D721Med (cell line): ENCODE data around the gene HMGXB4.

Source experiments
- DNase-seq: peaks from one replicate; pipeline ENCODE4 v3.0.0; 2011; ENCODE audit warnings: low spot score; ENCODE audit not compliant: insufficient read length
- FAIRE-seq: peaks from 2 replicates; lab custom pipeline; 2011; peaks lifted over from hg19 to GRCh38; lab: Jason Lieb, UNC
- TF ChIP-seq, protein P1 (sequence below): IDR thresholded peaks from 2 replicates; pipeline ENCODE4 v1.5.1; 2012; ENCODE audit warnings: mild to moderate bottlenecking, control low read depth; ENCODE audit not compliant: insufficient read depth; ENCODE audit errors: missing control alignments

Gene HMGXB4

DNA sequence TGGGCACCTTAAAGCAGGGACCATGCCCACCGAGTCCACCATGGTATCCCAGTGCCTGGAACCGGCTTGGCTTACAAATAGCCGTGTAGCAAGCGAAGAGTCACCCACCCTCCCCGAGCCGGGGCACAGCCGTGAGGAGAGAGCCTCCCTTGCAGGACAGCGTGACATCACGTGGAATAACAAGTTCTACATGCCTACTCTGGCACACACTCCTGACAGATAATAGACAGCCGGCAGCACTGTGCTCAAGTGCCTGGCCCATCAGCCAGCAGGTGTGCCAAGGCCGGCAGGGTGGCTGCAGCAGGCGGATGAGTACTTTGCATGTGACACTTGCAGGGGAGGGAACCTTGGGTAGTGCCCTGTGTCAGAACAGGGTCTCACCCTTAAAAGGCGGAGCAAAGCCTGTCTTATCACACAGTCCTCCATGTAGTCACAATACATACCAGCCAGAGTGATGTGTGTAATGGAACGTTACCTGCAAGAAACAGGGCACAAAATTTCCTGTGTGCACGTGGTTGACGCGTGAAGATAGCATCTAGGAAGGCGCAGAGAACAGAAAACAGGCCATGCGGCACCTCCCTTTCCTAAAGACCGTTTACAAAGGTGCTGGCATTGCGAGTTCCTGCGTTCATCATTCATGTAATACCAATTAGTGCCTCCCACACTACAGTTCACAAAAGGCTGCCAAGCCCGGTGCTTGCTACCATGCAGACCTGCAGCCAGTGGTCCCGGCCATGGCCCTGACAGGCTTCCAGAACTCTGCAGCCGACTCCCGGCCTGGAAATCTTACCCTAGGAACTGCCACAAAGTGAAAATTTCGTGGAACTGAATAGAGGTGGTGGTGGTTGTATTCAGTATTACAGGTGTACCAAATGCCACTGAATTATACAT, 58.8 kb downstream of the HMGXB4 start:
- TF ChIP-seq, protein P1, sequence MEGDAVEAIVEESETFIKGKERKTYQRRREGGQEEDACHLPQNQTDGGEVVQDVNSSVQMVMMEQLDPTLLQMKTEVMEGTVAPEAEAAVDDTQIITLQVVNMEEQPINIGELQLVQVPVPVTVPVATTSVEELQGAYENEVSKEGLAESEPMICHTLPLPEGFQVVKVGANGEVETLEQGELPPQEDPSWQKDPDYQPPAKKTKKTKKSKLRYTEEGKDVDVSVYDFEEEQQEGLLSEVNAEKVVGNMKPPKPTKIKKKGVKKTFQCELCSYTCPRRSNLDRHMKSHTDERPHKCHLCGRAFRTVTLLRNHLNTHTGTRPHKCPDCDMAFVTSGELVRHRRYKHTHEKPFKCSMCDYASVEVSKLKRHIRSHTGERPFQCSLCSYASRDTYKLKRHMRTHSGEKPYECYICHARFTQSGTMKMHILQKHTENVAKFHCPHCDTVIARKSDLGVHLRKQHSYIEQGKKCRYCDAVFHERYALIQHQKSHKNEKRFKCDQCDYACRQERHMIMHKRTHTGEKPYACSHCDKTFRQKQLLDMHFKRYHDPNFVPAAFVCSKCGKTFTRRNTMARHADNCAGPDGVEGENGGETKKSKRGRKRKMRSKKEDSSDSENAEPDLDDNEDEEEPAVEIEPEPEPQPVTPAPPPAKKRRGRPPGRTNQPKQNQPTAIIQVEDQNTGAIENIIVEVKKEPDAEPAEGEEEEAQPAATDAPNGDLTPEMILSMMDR: no peak
- DNase-seq (no peak), FAIRE-seq (no peak)

- no peak for DNase-seq
- TF ChIP-seq, protein P1: no peak
- FAIRE-seq: no peak
Observed at GRCh38 chr22:35316751-35317150, 59.5 kb downstream of the HMGXB4 start.

- no peak for FAIRE-seq
Observed at GRCh38 chr22:35317680-35318290, 60.5 kb downstream of the HMGXB4 start.

DNA sequence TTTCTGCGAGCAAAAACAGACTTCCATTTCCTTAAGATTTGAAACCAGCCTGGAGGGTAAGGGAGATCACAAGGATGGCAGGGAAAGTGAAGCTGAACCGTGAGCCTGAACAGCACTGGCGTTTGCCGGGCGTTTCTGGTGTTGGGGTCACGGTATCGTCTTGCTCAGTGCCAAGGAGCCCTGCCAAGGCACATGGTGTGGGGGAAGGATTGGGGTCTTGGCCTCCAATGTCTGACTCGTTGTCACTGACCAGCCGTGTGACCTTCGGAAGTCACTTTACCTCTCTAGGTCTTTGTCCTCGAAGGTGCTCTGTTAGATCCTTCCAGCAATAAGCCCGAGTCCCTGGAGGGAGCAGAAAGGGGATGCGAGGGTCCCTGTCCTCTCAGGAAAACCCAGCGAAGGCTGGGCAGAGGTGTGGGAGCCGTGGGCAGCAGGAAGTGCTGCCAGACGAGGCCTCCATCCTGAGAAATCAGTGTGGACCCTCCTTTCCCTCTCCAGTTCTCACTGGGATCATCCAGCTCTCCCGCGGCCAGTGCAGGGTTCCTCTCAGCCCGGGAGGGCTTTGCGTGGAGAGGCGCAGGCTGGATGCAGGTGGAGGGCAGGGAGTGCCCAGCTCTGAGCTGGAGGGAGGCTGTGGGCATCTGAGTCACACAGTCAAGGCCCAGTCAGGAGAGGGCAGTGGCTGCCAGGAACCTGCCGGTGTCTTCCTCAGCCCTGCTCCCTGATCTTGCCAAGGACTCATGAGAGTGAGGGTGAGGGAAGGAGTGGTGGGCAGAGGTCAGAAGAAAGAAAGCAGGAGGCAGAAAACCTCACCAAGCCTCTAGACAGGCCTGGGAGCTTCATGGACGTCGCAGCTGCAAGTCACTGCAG, 61.3 kb downstream of the HMGXB4 start:
- no peak for FAIRE-seq
- TF ChIP-seq, protein P1: no peak
- no peak for DNase-seq

More at GRCh38 chr22:35317680-35318290, 60.5 kb downstream of the HMGXB4 start:
- TF ChIP-seq, protein P1: no peak
- DNase-seq: no peak

DNA sequence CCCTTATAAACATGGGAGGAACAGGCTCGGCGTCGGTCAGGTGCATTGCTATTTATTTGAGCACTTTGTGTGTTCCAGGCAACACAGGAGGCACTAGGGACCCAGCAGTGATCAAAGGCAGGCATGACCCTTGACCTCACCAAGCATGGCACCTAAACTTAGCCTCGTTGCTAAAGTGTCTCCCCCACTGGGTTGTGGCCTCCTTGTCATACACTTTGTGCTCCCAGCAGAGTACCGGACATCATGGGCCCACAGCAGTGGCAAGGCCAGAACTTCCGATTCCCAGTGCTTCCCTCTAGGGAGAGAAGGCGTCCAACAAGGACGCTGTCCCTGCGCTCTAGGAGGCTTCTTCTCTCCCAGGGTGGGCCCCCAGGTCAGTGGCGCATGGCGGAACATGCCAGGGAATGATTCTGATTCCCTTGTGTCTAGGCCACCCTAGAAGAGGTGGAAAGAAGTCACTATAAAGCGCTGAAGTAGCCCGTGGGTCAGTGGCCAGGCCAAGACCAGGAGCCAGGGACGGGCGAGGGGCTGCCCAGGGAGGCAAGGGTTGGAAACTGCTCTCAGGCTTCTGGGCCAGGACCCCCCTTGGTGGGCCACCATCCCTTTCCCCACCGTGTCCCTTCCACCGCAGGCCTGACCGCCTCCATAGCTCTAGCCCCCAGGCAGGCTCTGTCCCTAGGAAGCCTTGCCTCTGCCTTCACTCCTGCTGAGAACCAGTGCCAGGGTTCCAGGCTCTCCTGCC, 62.1 kb downstream of the HMGXB4 start:
- TF ChIP-seq, protein P1: no peak
- FAIRE-seq: no peak

GRCh38 chr22:35322126-35322525, 64.8 kb downstream of the HMGXB4 start:
- no peak for DNase-seq
- TF ChIP-seq, protein P1: no peak
- FAIRE-seq: no peak

More for the DNA sequence above, 62.1 kb downstream of the HMGXB4 start:
- DNase-seq: no peak
